Right lung (tissue), 5 donors: Measurements from ENCODE around the gene TAS2R14. TPM values are rescaled to one million over a fixed set of nuclear protein-coding genes. Genes with fewer than 3 reads are reported as not detected.

Experiments
- DNase-seq, 2 donors: peaks; one replicate each; pipeline ENCODE4 v3.0.0-alpha.2; 2013
- polyA plus RNA-seq, 5 donors: library from polyadenylated mRNA; unstranded; fragments of 120-200 nt; gene quantifications; one replicate each; pipeline versions ENCODE4 v1.2.1 to v1.2.3, GENCODE V29; 2013; ENCODE audit warnings: inconsistent platforms in 1 of 5, low replicate concordance in 1 of 5; ENCODE audit not compliant: insufficient read length in 5 of 5, insufficient read depth in 1 of 5

The TAS2R14 gene
- polyA plus RNA-seq, 5 donors = 3.6 to 6.0 (median 5.6) TPM

DNA sequence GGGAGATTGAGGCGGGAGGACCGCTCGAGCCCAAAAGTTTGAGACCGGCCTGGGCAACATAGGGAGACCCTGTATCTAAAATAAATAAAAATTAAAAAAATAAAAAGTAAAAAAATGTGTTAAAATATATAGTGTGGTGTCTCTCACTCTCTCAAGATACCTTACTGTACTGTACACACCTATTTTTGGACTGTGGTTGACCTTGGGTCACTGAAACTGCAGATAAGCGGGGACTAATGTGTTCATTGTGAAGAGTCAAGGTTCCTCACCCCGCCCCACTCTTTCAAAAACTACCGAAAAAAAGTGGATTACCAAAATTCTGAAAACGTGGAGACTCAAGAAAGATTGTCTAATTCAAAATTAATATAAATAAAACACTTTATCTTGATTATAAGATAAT is 28.7 kb downstream of the TAS2R14 start:
- DNase-seq = no peak

DNA sequence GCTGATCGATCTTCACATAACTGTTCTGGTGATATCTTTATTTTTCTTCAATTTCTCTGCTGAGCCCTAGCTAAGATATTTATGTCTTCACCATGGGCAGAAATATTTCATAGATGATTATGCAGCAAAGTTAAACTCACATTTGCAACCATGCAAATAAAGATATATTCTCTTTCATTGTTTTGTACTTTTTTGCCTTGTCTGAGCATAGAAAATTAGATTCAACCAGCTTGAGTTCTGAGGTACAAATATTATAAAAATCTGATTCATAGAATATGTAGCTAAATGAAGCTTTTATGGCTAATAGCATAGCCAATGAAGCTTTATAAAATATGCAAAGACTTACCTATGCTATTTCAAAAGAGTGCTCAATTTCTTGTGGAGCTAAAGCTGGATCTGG is 29.6 kb downstream of the TAS2R14 start, which contains the start of gene TAS2R13:
TSS of gene TAS2R13 (minus strand) at position 101 of the 400 bp plus-strand sequence. CDS start 264 bp downstream, outside the sequence.
- no peak for DNase-seq

GRCh38 chr12:10904686-10905085 is 34.4 kb downstream of the TAS2R14 start:
- DNase-seq = no peak

DNA sequence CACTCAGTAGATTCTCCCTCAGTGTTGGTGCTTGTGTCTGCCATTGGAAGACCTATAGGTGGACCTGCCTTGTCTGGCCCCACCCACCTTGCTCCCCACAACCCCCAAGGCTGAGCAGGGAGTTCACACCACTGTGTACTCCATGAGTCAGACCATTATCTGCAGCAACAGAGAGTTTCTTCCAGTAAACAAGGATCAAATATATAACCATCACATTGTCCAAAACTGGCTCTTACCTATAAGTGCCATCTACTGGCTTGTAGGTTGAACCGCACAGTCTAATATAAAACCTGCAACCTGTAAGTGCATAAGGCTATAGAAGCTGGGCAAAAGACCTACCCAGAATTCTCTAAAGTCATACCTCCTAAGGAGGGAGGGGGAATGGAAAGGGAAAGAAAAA is 37.6 kb downstream of the TAS2R14 start:
- no peak for DNase-seq

GRCh38 chr12:10900972-10901371 is 38.1 kb downstream of the TAS2R14 start:
- no peak for DNase-seq

DNA sequence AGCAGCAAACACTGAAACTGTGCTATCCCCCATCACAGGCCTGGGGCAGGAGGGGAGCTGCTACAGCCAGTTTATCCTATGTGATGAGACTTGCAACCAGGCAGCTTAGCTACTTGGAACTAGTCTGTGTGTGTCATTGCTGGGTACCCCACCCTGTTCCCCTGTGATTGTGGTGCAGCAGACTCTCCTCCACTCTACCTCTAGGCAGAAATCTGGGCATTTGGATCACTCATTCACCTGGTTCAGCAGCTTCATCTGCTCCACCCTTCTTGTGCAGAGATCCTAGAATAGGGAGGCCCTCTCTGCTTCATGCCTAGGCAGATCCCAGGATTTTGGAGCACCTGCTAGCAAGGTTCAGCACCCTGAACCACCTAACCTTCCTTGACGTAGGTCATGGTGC is 38.5 kb downstream of the TAS2R14 start:
- DNase-seq = no peak

GRCh38 chr12:10896854-10897253 is 42.2 kb downstream of the TAS2R14 start:
- no peak for DNase-seq

DNA sequence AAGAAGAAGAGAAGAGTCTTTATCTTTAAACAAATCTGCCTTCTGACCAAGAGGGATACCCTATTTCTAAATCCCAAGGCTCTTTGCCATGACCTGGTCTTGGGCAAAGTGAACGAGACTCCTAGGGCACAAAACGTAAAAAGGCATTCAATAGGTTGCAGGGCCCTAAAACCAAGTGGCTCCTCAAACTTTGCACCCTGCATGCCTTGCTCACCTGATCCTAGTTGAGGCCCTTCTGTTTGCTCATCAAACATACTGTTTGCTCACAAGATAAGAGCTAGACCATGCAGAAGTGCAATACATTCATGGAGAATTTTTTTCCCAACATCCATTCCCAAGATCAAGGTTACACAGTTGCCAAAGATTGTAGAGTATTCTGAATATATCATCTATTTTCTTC is 47.1 kb downstream of the TAS2R14 start:
- no peak for DNase-seq

DNA sequence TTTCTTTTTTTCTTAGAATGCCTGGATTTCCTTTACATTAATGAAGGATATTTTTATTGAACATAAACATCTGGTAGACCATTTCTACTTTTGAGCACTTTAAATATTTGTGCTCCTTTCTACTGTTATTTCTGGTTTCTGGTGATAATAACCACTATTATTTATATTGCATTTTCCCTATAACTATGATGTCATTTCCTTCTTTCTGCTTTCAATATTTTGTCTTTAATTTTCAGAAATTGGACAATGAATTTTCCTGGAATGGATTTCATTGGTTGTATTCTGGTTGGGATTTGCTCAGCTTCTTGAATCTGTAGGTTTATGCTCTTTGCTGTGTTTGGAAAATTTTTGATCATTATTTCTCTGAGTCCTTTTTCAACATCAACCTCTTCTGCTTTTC is 49.8 kb downstream of the TAS2R14 start:
- DNase-seq = no peak

Other genes with a start within 250 kb of the TAS2R14 start
- 100 to 1,000 TPM; 123 to 182 (median 145) TPM for gene YBX3, start 215.9 kb downstream of the TAS2R14 start, polyA plus RNA-seq
- gene TAS2R7, start 136.6 kb downstream of the TAS2R14 start, polyA plus RNA-seq = not detected
- gene TAS2R8, start 132.0 kb downstream of the TAS2R14 start, polyA plus RNA-seq = not detected
- gene TAS2R9, start 129.1 kb downstream of the TAS2R14 start, polyA plus RNA-seq = not detected
- 1 to 10 TPM; 1.1 to 3.5 (median 2.4) TPM for gene TAS2R10, start 112.9 kb downstream of the TAS2R14 start, polyA plus RNA-seq
- gene PRR4, start 89.8 kb downstream of the TAS2R14 start, polyA plus RNA-seq = 10 to 100 TPM in 3 of 5 donors, 1 to 10 TPM in 2; 7.2 to 16.9 (median 11.4) TPM
- gene PRH1, start 55.0 kb downstream of the TAS2R14 start, polyA plus RNA-seq = 10 to 100 TPM in 4 of 5 donors, 1 to 10 TPM in 1; 7.2 to 20.8 (median 14.9) TPM
- gene TAS2R13, start 29.7 kb downstream of the TAS2R14 start, polyA plus RNA-seq = under 1 TPM in 3 of 5 donors, not detected in 2; 0.10 to 0.30 (median 0.14) TPM
- under 1 TPM; 0.49 to 0.75 (median 0.71) TPM for gene PRH2, start 10.0 kb downstream of the TAS2R14 start, polyA plus RNA-seq
- under 1 TPM in 3 of 5 donors, not detected in 2; 0.11 to 0.37 (median 0.26) TPM for gene TAS2R50, start 47.6 kb upstream of the TAS2R14 start, polyA plus RNA-seq
- gene TAS2R20, start 59.0 kb upstream of the TAS2R14 start, polyA plus RNA-seq = 1 to 10 TPM; 2.1 to 5.1 (median 3.4) TPM
- 1 to 10 TPM; 1.5 to 3.4 (median 2.5) TPM for gene TAS2R19, start 83.4 kb upstream of the TAS2R14 start, polyA plus RNA-seq
- gene TAS2R31, start 92.1 kb upstream of the TAS2R14 start, polyA plus RNA-seq = 1 to 10 TPM; 1.0 to 2.9 (median 2.1) TPM
- under 1 TPM in 4 of 5 donors, not detected in 1; 0.13 to 0.43 (median 0.32) TPM for gene TAS2R46, start 123.0 kb upstream of the TAS2R14 start, polyA plus RNA-seq
- 1 to 10 TPM in 1 of 5 donors, under 1 TPM in 4; 0.27 to 1.0 (median 0.74) TPM for gene TAS2R43, start 153.1 kb upstream of the TAS2R14 start, polyA plus RNA-seq
- under 1 TPM; 0.22 to 0.51 (median 0.23) TPM for gene TAS2R30, start 195.4 kb upstream of the TAS2R14 start, polyA plus RNA-seq
- gene SMIM10L1, start 231.9 kb upstream of the TAS2R14 start, polyA plus RNA-seq = 10 to 100 TPM; 11.9 to 15.3 (median 14.2) TPM
- gene TAS2R42, start 247.7 kb upstream of the TAS2R14 start, polyA plus RNA-seq = not detected